Effector memory CD4-positive, alpha-beta T cell (primary cell): ENCODE data around the gene TNS3.

Source experiments
- DNase-seq, 3 donors: peaks; one replicate each; pipeline ENCODE4 v3.0.0-alpha.2; 2020
- H3K27ac ChIP-seq: 2 replicates; pipeline ENCODE4 v1.7.0; 2013; ENCODE audit warnings: mild to moderate bottlenecking, low read length, moderate library complexity; ENCODE audit not compliant: insufficient read depth, poor library complexity, severe bottlenecking
- H3K27me3 ChIP-seq: replicated peaks from 2 replicates; pipeline ENCODE4 v1.7.0; 2013; ENCODE audit warnings: mild to moderate bottlenecking, low read length; ENCODE audit not compliant: insufficient read depth, control insufficient read depth, poor library complexity, severe bottlenecking
- H3K36me3 ChIP-seq: 2 replicates; pipeline ENCODE4 v1.7.0; 2013; ENCODE audit warnings: mild to moderate bottlenecking, low read length, moderate library complexity; ENCODE audit not compliant: control insufficient read depth, insufficient read depth
- H3K4me1 ChIP-seq: 2 replicates; pipeline ENCODE4 v1.7.0; 2013; ENCODE audit warnings: low read length, mild to moderate bottlenecking; ENCODE audit not compliant: control insufficient read depth, insufficient read depth, poor library complexity, severe bottlenecking
- H3K4me3 ChIP-seq: 2 replicates; pipeline ENCODE4 v1.7.0; 2013; ENCODE audit warnings: low read length, low read depth, mild to moderate bottlenecking; ENCODE audit not compliant: insufficient read depth, poor library complexity, severe bottlenecking
- H3K9me3 ChIP-seq: 2 replicates; pipeline ENCODE4 v1.7.0; 2013; ENCODE audit warnings: mild to moderate bottlenecking, low read length, moderate library complexity; ENCODE audit not compliant: control insufficient read depth

The TNS3 gene

DNA sequence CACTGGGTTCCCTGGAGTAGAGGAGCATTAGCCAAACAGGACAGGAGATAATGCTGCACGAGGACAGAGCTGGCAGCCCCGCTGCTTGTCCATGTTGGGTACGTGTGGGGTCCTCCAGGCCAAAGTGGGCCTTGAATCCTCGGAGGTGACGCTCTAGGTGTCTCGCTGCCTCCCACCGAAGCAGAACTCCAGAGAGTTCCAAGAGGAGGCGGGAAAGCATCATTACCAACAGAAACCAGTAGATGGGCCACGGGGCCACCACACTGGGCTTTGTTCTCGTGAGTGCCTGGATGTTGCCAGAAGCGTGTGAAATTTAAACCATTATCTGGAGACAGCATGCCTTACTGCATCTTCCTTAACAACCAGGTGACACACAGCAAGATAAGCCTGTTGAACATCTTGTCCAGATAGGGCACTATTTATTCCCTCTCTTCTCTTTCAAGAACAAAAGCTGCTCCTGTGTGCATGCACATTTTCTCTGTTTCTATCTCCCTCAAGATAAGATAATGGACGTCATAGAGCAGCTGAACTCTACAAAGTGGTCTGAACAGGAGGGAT is 56.8 kb downstream of the TNS3 start:
- Histone ChIP-seq H3K4me3 (no peak overlapping the region), H3K4me1 (no peaks in the 10 kb centered on the region), H3K27ac (no peak overlapping the region), H3K27me3 (no peaks in the 10 kb centered on the region), H3K9me3 (no peaks in the 10 kb centered on the region), H3K36me3 (no peaks in the 10 kb centered on the region)
- no peak for DNase-seq

DNA sequence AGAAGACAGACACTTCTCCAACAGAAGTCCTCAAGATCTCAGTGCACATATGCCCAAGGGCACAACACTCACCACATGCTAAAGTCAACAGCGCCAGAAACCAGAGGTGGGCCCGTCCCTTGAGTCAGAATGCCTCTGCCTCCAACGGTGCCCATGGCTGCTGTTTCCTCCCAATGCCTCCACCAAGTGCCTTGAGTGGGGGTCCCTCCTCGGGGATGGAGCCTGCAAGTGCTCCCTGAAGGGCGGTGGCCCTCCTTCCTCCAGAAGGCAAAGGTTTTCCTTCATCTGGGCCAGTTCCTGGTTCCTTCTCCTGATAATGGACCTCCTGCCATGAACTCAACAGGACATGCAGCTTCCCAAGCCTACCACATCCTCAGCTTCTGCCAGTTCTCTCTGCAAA is 58.5 kb downstream of the TNS3 start:
- H3K9me3 ChIP-seq, result no peaks in the 10 kb centered on the region
- no peaks in the 10 kb centered on the region for H3K36me3 ChIP-seq
- H3K4me1 ChIP-seq, result no peaks in the 10 kb centered on the region

DNA sequence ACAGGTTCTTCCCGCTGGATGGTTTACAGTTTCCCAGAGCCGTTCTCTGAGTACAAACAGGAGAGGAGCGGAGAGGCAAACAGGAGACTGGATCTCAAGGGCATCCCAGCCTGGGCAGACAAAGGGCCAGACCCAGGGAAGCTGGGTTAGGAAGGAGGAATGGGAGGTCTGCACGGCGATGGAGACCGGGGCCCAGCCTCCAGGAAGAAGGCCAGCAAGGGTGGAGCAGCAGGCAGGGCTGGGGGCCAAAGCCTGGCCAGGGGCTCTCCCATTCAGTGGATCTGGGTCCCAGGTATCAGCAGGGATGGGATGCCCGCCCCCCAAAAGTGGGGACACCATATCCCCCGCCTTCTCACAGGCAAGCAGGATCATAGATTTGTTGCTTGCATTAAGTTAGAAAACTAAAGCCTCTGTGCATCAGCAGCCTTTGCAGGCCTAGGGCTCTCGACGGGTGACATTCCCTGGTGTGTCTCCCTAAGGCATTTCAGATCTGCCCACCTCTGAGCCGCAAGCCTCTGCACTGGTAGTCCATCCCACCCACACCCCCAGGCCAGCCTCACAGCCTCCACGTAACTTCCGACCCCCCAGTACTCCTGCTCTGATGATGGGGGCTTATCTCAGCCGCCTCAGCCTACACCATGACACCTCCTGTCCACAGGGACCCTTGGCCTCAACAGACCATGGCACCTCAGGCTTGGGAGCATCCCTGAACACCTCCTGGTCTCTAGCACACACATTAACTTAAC is 59.9 kb downstream of the TNS3 start:
- Histone ChIP-seq H3K27me3 (no peaks in the 10 kb centered on the region), H3K27ac (no peak overlapping the region), H3K4me1 (no peaks in the 10 kb centered on the region), H3K36me3 (no peaks in the 10 kb centered on the region), H3K9me3 (no peaks in the 10 kb centered on the region), H3K4me3 (no peak overlapping the region)
- no peak for DNase-seq

More for the DNA sequence above, 58.5 kb downstream of the TNS3 start:
- Histone ChIP-seq H3K27ac (no peak overlapping the region), H3K4me3 (no peak overlapping the region), H3K27me3 (no peaks in the 10 kb centered on the region)
- no peak for DNase-seq

- no peak overlapping the region for H3K4me3 ChIP-seq
- no peaks in the 10 kb centered on the region for H3K4me1 ChIP-seq
- no peaks in the 10 kb centered on the region for H3K36me3 ChIP-seq
- no peaks in the 10 kb centered on the region for H3K27me3 ChIP-seq
- no peak overlapping the region for H3K27ac ChIP-seq
- H3K9me3 ChIP-seq, result no peaks in the 10 kb centered on the region
- DNase-seq, result no peak
These were observed 60.7 kb downstream of the TNS3 start for GRCh38 chr7:47521011-47521795.

DNA sequence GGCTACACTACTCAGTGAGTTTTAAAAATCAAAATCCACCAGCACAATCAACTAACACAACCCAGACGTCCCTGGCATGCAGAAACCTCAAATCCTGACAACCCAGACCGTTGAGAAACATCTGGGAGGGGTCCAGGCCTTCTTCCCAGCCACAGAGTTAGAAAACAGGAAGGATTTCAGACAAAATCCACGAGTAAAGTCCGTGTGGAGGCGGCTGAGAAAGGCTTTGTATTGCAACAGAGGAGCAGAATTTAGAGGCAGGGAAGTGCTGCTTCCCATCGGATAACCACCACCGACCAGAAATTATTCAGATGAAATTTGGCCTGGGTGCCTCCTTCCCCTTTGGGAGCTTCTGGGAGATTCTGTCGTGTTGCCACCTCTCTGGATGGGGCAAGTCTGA is 61.5 kb downstream of the TNS3 start:
- H3K36me3 ChIP-seq, result no peaks in the 10 kb centered on the region
- no peaks in the 10 kb centered on the region for H3K4me1 ChIP-seq
- no peak overlapping the region for H3K27ac ChIP-seq
- no peak for DNase-seq
- no peak overlapping the region for H3K4me3 ChIP-seq
- H3K9me3 ChIP-seq, result no peaks in the 10 kb centered on the region
- no peaks in the 10 kb centered on the region for H3K27me3 ChIP-seq

GRCh38 chr7:47518827-47519226 is 63.1 kb downstream of the TNS3 start:
- no peak for DNase-seq

GRCh38 chr7:47517821-47518480 is 64.0 kb downstream of the TNS3 start:
- Histone ChIP-seq H3K4me3 (no peak overlapping the region), H3K9me3 (no peaks in the 10 kb centered on the region), H3K36me3 (no peaks in the 10 kb centered on the region), H3K27ac (no peak overlapping the region), H3K27me3 (no peaks in the 10 kb centered on the region), H3K4me1 (no peaks in the 10 kb centered on the region)
- DNase-seq, result no peak

More at GRCh38 chr7:47518827-47519226, 63.1 kb downstream of the TNS3 start:
- Histone ChIP-seq H3K36me3 (no peaks in the 10 kb centered on the region), H3K4me3 (no peak overlapping the region), H3K27me3 (no peaks in the 10 kb centered on the region), H3K27ac (no peak overlapping the region), H3K4me1 (no peaks in the 10 kb centered on the region), H3K9me3 (no peaks in the 10 kb centered on the region)

- no peak for DNase-seq
- no peaks in the 10 kb centered on the region for H3K4me1 ChIP-seq
- H3K9me3 ChIP-seq, result no peaks in the 10 kb centered on the region
- H3K36me3 ChIP-seq, result no peaks in the 10 kb centered on the region
- H3K27me3 ChIP-seq, result no peaks in the 10 kb centered on the region
- no peak overlapping the region for H3K27ac ChIP-seq
- no peak overlapping the region for H3K4me3 ChIP-seq
These were observed 64.8 kb downstream of the TNS3 start for GRCh38 chr7:47516985-47517600.

GRCh38 chr7:47516386-47516785 is 65.5 kb downstream of the TNS3 start:
- Histone ChIP-seq H3K27me3 (no peaks in the 10 kb centered on the region), H3K9me3 (no peaks in the 10 kb centered on the region), H3K4me1 (no peaks in the 10 kb centered on the region), H3K4me3 (no peak overlapping the region), H3K27ac (no peak overlapping the region), H3K36me3 (no peaks in the 10 kb centered on the region)
- no peak for DNase-seq
